ENCODE results near the gene IL22. TPM values are rescaled to one million over a fixed set of nuclear protein-coding genes. Genes with fewer than 3 reads are reported as not detected.

Gene IL22
- total RNA-seq, 4 donors from 2014 or later = not detected

DNA sequence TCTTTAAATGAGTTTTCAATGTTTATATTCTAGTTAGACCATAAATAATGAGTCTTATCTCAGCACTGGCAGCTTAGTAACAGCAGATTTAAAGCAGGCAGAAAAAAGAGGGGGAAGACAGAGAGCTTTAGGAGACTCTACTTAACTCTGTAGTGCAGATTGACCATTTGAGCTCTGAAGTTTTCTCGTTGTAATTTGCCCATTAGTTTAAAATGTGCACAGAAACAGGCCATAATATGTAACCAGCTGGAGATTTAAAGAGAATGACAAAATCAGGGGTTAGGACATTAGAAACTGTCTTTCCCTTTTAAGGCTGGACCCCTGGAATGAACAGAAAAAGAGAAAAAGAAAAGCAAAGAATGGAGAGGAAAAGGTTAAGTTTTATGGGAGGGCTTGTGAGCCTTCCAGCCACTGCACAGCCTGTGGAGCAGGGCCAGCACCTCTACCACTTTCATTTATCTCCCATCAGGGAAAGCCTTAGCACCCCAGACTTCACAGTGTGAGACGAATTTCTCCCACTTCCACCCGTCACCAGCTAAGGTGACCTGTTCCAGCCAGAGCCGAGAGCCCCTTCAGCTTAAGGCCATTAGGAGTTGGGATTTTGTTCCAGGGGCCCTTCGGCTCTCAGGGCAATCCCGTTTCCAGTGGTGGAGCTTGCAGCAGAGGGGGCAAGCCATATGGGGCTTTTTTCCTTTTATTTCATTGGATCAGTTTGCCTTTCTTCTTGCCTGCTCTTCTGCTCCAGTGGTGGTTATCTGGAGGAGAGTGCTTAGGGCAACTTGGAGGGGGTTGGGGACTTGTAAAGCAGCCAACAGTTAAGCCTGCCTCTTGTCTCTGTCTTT lies 8.0 kb downstream of the IL22 start:
- WGBS = 45% methylated on average over 5 of the region's 6 CpGs

DNA sequence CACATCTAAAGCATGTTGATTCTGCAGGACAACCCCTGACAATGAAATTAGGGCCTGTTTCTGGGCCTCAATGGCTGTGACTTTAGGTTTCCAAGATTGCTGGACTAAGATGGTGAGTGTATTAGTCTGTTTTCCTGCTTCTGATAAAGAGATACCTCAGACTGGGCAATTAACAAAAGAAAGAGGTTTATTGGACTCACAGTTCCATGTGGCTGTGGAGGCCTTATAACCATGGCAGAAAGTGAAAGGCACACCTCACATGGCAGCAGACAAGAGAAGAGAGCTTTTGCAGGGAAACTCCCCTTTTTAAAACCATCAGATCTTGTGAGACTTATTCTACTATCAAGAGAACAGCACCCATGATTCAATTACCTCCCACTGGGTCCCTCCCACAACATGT lies 10.6 kb downstream of the IL22 start:
- H3K4me3 ChIP-seq = no peak overlapping the region
- no peak overlapping the region for H3K27ac ChIP-seq
- peaks cover 7% of the 10 kb centered on the region for H3K4me1 ChIP-seq
- TF ChIP-seq EP300 (IDR thresholded peaks at IDR 0.05) (no peak), POLR2A (IDR thresholded peaks at IDR 0.05) (no peak), POLR2AphosphoS5 (IDR thresholded peaks at IDR 0.05) (no peak)
- TF ChIP-seq, protein P1, sequence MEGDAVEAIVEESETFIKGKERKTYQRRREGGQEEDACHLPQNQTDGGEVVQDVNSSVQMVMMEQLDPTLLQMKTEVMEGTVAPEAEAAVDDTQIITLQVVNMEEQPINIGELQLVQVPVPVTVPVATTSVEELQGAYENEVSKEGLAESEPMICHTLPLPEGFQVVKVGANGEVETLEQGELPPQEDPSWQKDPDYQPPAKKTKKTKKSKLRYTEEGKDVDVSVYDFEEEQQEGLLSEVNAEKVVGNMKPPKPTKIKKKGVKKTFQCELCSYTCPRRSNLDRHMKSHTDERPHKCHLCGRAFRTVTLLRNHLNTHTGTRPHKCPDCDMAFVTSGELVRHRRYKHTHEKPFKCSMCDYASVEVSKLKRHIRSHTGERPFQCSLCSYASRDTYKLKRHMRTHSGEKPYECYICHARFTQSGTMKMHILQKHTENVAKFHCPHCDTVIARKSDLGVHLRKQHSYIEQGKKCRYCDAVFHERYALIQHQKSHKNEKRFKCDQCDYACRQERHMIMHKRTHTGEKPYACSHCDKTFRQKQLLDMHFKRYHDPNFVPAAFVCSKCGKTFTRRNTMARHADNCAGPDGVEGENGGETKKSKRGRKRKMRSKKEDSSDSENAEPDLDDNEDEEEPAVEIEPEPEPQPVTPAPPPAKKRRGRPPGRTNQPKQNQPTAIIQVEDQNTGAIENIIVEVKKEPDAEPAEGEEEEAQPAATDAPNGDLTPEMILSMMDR (IDR thresholded peaks at IDR 0.05) = no peak
- no peaks in the 10 kb centered on the region for H3K36me3 ChIP-seq
- no peaks in the 10 kb centered on the region for H3K27me3 ChIP-seq
- no peaks in the 10 kb centered on the region for H3K9me3 ChIP-seq
- no peak for DNase-seq (ENCODE audit: low spot score in 2 of 2)

More for the DNA sequence above, 8.0 kb downstream of the IL22 start:
- no peak for TF ChIP-seq EP300 (IDR thresholded peaks at IDR 0.05)
- no peak for TF ChIP-seq POLR2AphosphoS5 (IDR thresholded peaks at IDR 0.05)
- TF ChIP-seq, protein P1 (IDR thresholded peaks at IDR 0.05) = no peak
- no peak for TF ChIP-seq POLR2A (IDR thresholded peaks at IDR 0.05)
- no peaks in the 10 kb centered on the region for H3K9me3 ChIP-seq
- H3K4me3 ChIP-seq = peak overlapping the region; percentile 9
- no peaks in the 10 kb centered on the region for H3K4me1 ChIP-seq
- no peak overlapping the region for H3K27ac ChIP-seq
- DNase-seq (ENCODE audit: low spot score in 2 of 2) = no peak
- no peaks in the 10 kb centered on the region for H3K27me3 ChIP-seq
- H3K36me3 ChIP-seq = no peaks in the 10 kb centered on the region

DNA sequence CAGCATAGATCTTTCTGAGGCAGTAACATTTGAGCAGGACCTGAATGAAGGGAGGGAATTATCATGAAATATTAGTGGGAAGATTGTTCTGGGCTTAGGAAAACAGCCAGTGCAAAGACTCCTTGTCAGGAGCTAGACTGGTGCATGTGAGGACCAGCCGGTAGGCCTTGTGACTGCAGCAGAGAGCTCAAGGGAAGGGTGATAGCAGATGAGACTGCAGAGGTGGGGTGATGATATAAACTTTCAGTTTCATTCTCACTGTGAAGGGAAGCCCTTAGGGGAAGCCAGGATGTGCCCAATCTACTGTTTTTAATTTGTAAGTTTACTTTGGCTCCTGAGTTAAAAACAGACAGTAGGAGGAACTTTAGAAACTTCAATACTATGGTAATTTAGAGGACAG lies 12.4 kb downstream of the IL22 start:
- Histone ChIP-seq H3K27ac (no peak overlapping the region), H3K4me3 (no peak overlapping the region), H3K9me3 (no peaks in the 10 kb centered on the region), H3K27me3 (no peaks in the 10 kb centered on the region), H3K36me3 (no peaks in the 10 kb centered on the region), H3K4me1 (peaks cover 7% of the 10 kb centered on the region)
- no peak for DNase-seq (ENCODE audit: low spot score in 2 of 2)
- TF ChIP-seq POLR2A (IDR thresholded peaks at IDR 0.05) = no peak
- no peak for TF ChIP-seq EP300 (IDR thresholded peaks at IDR 0.05)
- no peak for TF ChIP-seq POLR2AphosphoS5 (IDR thresholded peaks at IDR 0.05)
- WGBS = 17% methylated on average over 1 of the region's 1 CpG

DNA sequence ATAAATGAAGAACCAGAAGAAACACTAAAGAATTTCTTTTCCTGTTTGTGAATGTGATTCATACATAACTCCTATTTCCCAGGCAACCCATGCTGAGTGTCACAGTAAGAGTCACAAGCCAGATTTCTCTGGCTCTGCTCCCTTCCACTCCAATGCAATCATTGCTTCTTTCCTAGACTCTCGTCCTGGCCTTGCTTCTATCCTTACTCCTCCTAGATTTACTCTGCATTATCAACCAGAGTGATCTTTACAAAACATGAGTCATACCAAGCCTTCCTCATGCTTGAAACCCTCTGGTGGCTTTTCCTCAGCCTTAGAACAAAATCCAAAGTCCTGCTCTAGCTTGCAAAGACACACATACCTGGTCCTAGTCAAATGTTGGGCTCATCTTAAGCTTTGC lies 13.3 kb downstream of the IL22 start:
- peaks cover 7% of the 10 kb centered on the region for H3K4me1 ChIP-seq
- TF ChIP-seq EP300 (IDR thresholded peaks at IDR 0.05) (no peak), POLR2AphosphoS5 (IDR thresholded peaks at IDR 0.05) (no peak), POLR2A (IDR thresholded peaks at IDR 0.05) (no peak)
- TF ChIP-seq, protein P1 (IDR thresholded peaks at IDR 0.05) = no peak
- no peak overlapping the region for H3K4me3 ChIP-seq
- no peak overlapping the region for H3K27ac ChIP-seq
- H3K36me3 ChIP-seq = no peaks in the 10 kb centered on the region
- H3K27me3 ChIP-seq = no peaks in the 10 kb centered on the region
- no peaks in the 10 kb centered on the region for H3K9me3 ChIP-seq
- WGBS = 35% methylated on average over 1 of the region's 1 CpG
- DNase-seq (ENCODE audit: low spot score in 2 of 2) = no peak

DNA sequence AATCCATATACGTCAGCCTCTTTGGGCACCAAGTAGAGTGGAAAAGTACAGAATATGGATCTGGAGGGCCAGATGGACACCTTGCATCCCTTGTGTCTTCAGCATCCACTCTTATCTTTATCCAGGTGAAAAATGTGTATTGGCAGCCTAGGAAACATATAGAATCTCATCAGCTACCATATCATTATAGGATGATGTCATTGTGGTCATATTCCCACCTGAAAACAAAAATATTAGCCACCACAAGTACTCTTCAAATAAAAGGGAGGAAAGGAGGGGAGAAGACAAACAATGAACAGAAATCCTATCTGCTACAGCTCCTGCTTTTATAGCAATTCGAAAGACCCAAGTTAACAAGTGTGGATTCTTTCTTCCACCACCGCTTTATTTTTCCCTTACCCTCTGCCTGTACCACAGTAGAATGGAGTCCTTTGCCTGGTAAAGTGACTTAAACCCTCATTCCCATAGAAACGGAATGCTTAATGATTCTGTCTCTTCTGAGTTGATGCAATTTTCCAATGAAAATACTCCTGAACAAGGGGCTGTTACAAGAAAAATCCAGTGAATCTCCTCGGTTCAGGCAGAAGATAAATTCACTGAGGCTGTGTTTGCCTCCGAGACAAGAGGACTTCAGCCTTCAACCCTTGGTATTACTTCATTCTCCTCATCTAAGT lies 14.0 kb downstream of the IL22 start:
- no peak for DNase-seq (ENCODE audit: low spot score in 2 of 2)
- H3K4me3 ChIP-seq = no peak overlapping the region
- no peaks in the 10 kb centered on the region for H3K9me3 ChIP-seq
- TF ChIP-seq EP300 (IDR thresholded peaks at IDR 0.05) (no peak), POLR2A (IDR thresholded peaks at IDR 0.05) (no peak), POLR2AphosphoS5 (IDR thresholded peaks at IDR 0.05) (no peak)
- TF ChIP-seq, protein P1 (IDR thresholded peaks at IDR 0.05) = no peak
- no peak overlapping the region for H3K27ac ChIP-seq
- 88% methylated on average over 6 of the region's 6 CpGs for WGBS
- H3K27me3 ChIP-seq = no peaks in the 10 kb centered on the region
- H3K36me3 ChIP-seq = no peaks in the 10 kb centered on the region
- peaks cover 7% of the 10 kb centered on the region for H3K4me1 ChIP-seq

Data from suprapubic skin (tissue), 4 donors.